GM12878 (cell line): ENCODE data around the gene HINT2.

Experiments
- CTCF ChIP-seq, 3 experiments: IDR thresholded peaks in 2 of 3; conservative IDR thresholded peaks in 1 of 3; 2 replicates each; pipeline ENCODE4 v1.5.1; 2011; ENCODE audit warnings: low read depth in 3 of 3, low read length in 3 of 3, mild to moderate bottlenecking in 3 of 3, control low read depth in 2 of 3, moderate library complexity in 2 of 3, inconsistent platforms in 1 of 3, mixed read lengths in 1 of 3; ENCODE audit not compliant: control insufficient read depth in 2 of 3, insufficient read depth in 1 of 3; ENCODE audit errors: extremely low read depth in 1 of 3
- EZH2 ChIP-seq: IDR thresholded peaks from 2 replicates; pipeline ENCODE4 v1.6.1; 2012; ENCODE audit warnings: low read depth, mild to moderate bottlenecking, control low read depth, inconsistent platforms, low read length, borderline replicate concordance; ENCODE audit not compliant: control insufficient read depth
- POLR2A ChIP-seq: IDR thresholded peaks from 2 replicates; pipeline ENCODE4 v1.6.1; 2011; ENCODE audit warnings: low read depth, mild to moderate bottlenecking, low read length
- POLR2AphosphoS5 ChIP-seq: IDR thresholded peaks from 2 replicates; pipeline ENCODE4 v1.6.1; 2011; ENCODE audit warnings: mild to moderate bottlenecking, low read length, inconsistent platforms
- RAD51 ChIP-seq: fragments of 450-650 bp; IDR thresholded peaks from 2 replicates; pipeline ENCODE4 v1.6.1; 2016; ENCODE audit warnings: moderate library complexity, mild to moderate bottlenecking, inconsistent platforms
- RFX5 ChIP-seq: IDR thresholded peaks from 2 replicates; pipeline ENCODE4 v1.6.1; 2011; ENCODE audit warnings: low read depth, low read length, improper control_type of control experiment
- SP1 ChIP-seq: IDR thresholded peaks from one replicate; pipeline ENCODE4 v1.6.1; 2011; ENCODE audit warnings: low read depth, low read length
- SPI1 ChIP-seq: IDR thresholded peaks from 2 replicates; pipeline ENCODE4 v1.6.1; 2011; ENCODE audit warnings: low read depth, mild to moderate bottlenecking, low read length, moderate library complexity, borderline replicate concordance; ENCODE audit not compliant: insufficient read depth
- TARDBP ChIP-seq: IDR thresholded peaks from 2 replicates; pipeline ENCODE4 v1.6.1; 2016; ENCODE audit warnings: borderline replicate concordance
- USF1 ChIP-seq: IDR thresholded peaks from 2 replicates; pipeline ENCODE4 v1.6.1; 2011; ENCODE audit warnings: borderline replicate concordance, low read depth, mild to moderate bottlenecking, moderate library complexity, mixed read lengths, low read length; ENCODE audit not compliant: insufficient read depth; ENCODE audit errors: extremely low read length
- TF ChIP-seq, protein P1 (sequence below): fragments of 450-650 bp; formaldehyde crosslinking; IDR thresholded peaks from 2 replicates; pipeline ENCODE4 v1.5.0; 2022; ENCODE audit warnings: mild to moderate bottlenecking, missing genetic modification characterization

- no peak for TF ChIP-seq POLR2AphosphoS5
- TF ChIP-seq SP1 = no peak
- no peak for TF ChIP-seq EZH2
- no peak for TF ChIP-seq CTCF (IDR thresholded peaks at IDR 0.05 in 2 of 3, conservative IDR thresholded peaks at IDR 0.05 in 1 of 3; ENCODE audit: control insufficient read depth in 2 of 3, extremely low read depth in 1 of 3, insufficient read depth in 1 of 3, low read depth in 3 of 3, low read length in 3 of 3)
- no peak for TF ChIP-seq TARDBP
- no peak for TF ChIP-seq RAD51
- no peak for TF ChIP-seq SPI1
- TF ChIP-seq USF1 = no peak
- TF ChIP-seq, protein P1, sequence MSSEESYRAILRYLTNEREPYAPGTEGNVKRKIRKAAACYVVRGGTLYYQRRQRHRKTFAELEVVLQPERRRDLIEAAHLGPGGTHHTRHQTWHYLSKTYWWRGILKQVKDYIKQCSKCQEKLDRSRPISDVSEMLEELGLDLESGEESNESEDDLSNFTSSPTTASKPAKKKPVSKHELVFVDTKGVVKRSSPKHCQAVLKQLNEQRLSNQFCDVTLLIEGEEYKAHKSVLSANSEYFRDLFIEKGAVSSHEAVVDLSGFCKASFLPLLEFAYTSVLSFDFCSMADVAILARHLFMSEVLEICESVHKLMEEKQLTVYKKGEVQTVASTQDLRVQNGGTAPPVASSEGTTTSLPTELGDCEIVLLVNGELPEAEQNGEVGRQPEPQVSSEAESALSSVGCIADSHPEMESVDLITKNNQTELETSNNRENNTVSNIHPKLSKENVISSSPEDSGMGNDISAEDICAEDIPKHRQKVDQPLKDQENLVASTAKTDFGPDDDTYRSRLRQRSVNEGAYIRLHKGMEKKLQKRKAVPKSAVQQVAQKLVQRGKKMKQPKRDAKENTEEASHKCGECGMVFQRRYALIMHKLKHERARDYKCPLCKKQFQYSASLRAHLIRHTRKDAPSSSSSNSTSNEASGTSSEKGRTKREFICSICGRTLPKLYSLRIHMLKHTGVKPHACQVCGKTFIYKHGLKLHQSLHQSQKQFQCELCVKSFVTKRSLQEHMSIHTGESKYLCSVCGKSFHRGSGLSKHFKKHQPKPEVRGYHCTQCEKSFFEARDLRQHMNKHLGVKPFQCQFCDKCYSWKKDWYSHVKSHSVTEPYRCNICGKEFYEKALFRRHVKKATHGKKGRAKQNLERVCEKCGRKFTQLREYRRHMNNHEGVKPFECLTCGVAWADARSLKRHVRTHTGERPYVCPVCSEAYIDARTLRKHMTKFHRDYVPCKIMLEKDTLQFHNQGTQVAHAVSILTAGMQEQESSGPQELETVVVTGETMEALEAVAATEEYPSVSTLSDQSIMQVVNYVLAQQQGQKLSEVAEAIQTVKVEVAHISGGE (CRISPR knock-in tag) = no peak
- TF ChIP-seq RFX5 = no peak
- no peak for TF ChIP-seq POLR2A
Observed at GRCh38 chr9:35811381-35812024, 3.3 kb downstream of the HINT2 start.
